NCI-H526 treated with DMSO at 0.1 percent for 48 hours (cell line): ENCODE results near the gene SS18L1.
"Not testable (repeated sequence)": the region's sequence is repeated elsewhere in the genome, so short reads cannot be mapped to it uniquely, and the experiment has no call there.

ENCODE experiments used
- DNase-seq: peaks from one replicate; lab custom pipeline; 2025; lab: John Stamatoyannopoulos, UW

Gene SS18L1

GRCh38 chr20:62137478-62138203, 5.9 kb upstream of the SS18L1 start:
- DNase-seq, result no peak

GRCh38 chr20:62138204-62138543, 5.4 kb upstream of the SS18L1 start:
- DNase-seq, result no peak

GRCh38 chr20:62138912-62139311, 4.7 kb upstream of the SS18L1 start:
- no peak for DNase-seq

GRCh38 chr20:62139636-62140035, 3.9 kb upstream of the SS18L1 start:
- no peak for DNase-seq

GRCh38 chr20:62141043-62141396, 2.5 kb upstream of the SS18L1 start:
- DNase-seq, result no peak

GRCh38 chr20:62141397-62142251, 1.9 kb upstream of the SS18L1 start:
- peak; percentile 22 for DNase-seq

- no peak for DNase-seq
These were observed 1.1 kb upstream of the SS18L1 start for GRCh38 chr20:62142252-62143080.

GRCh38 chr20:62143957-62144825, 622 bp downstream of the SS18L1 start:
- peak; percentile 37 for DNase-seq

GRCh38 chr20:62145688-62146018, 2.1 kb downstream of the SS18L1 start:
- DNase-seq, result no peak

- no peak for DNase-seq
These were observed 2.6 kb downstream of the SS18L1 start for GRCh38 chr20:62146019-62146755.

- no peak for DNase-seq
These were observed 3.6 kb downstream of the SS18L1 start for GRCh38 chr20:62147125-62147524.

- no peak for DNase-seq
These were observed 4.0 kb downstream of the SS18L1 start for GRCh38 chr20:62147528-62147927.

GRCh38 chr20:62148383-62148782, 4.8 kb downstream of the SS18L1 start:
- DNase-seq, result not testable (repeated sequence)

- DNase-seq, result no peak
These were observed 5.3 kb downstream of the SS18L1 start for GRCh38 chr20:62148908-62149314.

GRCh38 chr20:62149532-62150309, 6.2 kb downstream of the SS18L1 start:
- no peak for DNase-seq

GRCh38 chr20:62150310-62150575, 6.7 kb downstream of the SS18L1 start:
- DNase-seq, result no peak

- DNase-seq, result no peak
These were observed 7.7 kb downstream of the SS18L1 start for GRCh38 chr20:62151225-62151624.

- no peak for DNase-seq
These were observed 8.3 kb downstream of the SS18L1 start for GRCh38 chr20:62151835-62152364.

GRCh38 chr20:62155428-62156253, 12.1 kb downstream of the SS18L1 start:
- DNase-seq, result no peak

- no peak for DNase-seq
These were observed 12.6 kb downstream of the SS18L1 start for GRCh38 chr20:62156254-62156556.
